Measurements from ENCODE around the gene GABARAP.
A peak's percentile ranks its signal among the peaks of the same experiment; 100 is the strongest.
"Not testable (repeated sequence)": the region's sequence is repeated elsewhere in the genome, so short reads cannot be mapped to it uniquely, and the experiment has no call there.

GABARAP gene

DNA sequence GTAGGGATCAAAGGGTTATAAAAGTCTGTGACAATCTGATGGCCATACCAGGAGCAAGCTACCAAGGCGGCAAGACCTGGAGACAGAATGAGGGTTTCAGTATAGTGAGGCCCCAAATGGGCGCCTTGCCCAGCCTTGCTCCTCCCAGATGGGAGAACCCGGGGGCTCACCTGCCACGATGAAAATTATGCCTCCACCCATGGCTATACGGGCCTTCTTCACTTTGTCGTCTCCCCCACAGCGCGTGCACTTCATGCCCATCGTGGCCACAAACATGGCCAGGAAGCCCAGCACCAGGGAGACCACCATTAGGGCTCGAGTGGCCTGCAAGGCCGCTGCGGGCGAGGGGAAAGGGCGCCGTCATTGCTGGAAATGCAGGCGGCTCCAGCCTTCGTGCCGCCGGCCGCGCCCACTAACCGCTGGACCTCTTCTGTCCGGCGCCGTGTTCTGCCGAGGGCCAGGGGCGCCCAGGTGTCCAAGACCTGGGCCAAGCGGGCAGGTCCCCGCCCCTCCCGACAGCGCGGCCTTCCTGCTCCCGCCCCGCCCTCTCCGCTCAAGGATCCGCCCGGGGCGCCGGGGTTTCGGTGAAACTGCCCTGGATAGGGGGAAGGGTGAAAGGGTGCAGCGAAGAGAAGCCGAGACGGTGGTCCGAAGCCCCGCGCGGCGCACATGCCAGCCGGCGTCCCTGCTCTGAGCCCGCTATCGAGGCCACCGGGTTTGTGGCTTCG lies 18.6 kb upstream of the GABARAP start:
- no peak for DNase-seq

DNA sequence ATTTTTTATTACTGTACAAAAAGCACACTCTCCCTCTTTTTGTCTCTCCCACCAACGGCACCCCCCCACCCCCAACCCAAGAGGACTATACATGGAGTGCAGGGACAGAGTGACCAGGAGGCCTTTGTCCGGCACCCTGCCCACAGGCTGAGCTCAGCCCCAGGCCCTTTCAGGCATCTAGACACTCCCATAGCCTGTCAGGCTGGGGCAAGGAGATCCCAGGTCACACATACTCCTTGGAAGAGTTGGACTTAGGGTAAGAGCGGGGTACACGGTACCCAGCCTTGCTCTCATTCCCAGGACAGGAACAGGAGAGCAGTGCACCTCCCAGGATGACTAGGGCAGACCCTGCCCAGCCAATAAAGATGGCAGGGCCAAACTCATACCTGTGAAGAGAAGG lies 17.9 kb upstream of the GABARAP start:
- no peak for DNase-seq

DNA sequence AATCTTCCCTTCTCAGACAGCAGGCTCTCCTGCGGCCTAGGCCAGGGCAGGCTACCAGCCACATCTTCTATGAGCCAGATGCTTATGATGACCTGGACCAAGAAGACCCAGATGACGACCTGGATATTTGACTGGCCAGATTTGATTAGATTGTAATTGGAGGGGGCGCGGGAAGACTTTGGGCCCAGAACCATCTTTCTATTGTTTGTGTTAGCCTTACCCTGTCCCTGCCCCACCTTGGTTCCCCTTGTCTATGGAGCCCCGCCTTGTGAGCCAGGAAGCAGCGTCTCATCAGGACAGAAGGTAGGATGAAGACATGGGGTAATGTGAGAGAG lies 17.3 kb upstream of the GABARAP start:
- no peak for DNase-seq

DNA sequence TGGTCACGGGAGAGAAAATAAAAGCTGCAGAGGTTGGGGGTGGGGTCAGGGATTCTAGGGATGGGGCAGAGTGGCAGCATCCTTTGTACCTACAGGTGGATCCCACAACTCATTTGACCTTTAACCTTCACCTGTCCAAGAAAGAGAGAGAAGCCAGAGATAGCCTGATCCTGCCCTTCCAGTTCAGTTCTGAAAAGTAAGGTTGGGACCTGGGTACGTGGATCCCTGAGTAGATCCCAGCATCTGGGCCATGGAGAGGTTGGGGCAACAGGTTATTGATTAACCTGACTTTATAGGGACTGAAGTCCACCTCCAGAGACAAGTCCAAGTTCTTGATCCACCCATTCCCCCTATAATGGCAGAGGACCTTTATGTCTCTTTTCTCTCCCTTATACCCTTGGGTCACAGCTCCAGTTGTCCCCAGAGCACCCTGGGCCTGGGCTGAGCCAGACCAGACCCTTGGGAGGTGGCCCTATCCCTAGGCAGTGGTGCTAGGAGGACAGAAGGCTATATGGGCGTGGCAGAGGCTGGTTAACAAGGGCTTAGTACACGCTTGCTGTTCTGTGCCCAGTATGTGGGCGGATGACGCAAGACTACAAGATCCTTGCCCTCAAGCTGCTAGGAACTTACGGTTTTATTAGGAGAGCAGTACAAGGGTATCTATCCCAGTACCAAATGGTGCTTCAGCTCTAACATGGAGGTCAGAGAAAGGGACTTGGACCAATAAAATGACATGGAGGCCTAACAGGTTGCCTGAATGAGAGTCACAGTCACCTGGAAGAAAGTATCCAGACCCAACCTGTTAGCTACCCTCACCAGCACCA lies 16.7 kb upstream of the GABARAP start:
- no peak for DNase-seq

DNA sequence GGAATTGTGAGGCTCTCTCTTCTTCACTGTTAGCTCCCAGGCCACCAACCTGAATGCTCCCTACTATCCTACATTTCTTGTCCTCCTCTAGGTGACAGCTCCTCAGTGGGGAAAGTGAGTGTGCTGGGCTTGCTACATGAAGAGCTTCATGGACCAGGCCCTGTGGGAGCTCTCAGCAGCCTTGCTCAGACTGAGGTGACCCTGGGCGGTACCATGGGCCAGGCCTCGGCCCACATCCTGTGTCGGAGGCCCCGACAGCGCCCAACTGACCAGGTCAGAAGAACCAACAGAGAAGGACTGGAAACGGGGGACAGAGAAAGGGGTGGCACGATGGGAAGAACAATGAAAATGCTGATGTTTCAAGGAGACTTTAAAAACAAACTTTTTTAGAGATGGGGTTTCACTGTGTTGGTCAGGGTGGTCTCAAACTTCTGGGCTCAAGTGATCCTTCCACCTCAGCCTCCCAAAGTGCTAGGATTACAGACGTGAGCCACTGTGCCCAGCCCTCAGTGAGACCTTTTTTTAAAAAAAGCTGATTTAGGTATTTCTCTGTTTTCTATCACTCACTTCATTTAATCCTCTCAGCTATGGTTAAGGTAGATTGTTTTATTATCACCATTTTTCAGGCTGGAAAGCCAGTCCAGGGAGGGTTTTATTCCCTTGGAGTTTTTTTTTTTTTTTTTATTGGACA lies 14.7 kb upstream of the GABARAP start:
- DNase-seq = no peak

DNA sequence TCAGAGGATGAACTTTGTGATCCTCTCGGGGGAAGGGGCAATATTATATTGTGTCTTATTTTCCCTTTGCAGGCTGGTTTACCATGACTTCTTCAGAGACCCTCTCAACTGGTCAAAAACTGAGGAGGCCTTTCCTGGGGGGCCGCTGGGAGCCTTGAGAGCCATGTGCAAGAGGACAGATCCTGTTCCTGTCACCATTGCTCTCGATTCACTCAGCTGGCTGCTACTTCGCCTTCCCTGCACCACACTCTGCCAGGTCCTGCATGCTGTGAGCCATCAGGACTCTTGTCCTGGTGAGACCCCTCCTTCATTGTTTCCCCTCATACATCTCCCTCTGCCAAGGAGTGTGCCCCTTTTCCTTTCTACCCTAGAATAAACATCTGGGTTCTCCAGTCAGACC lies 12.3 kb upstream of the GABARAP start:
- DNase-seq = no peak

DNA sequence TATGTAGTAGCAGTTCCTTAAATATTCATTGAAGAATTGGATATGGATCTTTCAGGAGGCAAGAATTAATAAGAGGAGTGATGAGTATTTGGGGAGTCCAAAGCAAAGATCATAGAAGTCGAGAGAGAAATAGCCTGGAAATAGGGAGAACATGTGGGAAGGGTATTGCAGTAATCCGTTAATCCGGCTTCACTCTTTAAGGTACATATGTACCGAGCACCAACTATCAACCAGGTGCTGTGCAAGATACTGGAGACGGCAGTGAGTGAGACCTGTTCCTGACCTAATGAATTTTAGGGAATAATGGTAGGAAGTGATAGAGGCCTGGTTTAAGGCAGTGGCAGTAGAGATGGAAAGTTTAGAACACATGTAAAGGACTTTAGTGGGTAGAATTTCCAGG lies 10.8 kb upstream of the GABARAP start:
- DNase-seq = no peak

DNA sequence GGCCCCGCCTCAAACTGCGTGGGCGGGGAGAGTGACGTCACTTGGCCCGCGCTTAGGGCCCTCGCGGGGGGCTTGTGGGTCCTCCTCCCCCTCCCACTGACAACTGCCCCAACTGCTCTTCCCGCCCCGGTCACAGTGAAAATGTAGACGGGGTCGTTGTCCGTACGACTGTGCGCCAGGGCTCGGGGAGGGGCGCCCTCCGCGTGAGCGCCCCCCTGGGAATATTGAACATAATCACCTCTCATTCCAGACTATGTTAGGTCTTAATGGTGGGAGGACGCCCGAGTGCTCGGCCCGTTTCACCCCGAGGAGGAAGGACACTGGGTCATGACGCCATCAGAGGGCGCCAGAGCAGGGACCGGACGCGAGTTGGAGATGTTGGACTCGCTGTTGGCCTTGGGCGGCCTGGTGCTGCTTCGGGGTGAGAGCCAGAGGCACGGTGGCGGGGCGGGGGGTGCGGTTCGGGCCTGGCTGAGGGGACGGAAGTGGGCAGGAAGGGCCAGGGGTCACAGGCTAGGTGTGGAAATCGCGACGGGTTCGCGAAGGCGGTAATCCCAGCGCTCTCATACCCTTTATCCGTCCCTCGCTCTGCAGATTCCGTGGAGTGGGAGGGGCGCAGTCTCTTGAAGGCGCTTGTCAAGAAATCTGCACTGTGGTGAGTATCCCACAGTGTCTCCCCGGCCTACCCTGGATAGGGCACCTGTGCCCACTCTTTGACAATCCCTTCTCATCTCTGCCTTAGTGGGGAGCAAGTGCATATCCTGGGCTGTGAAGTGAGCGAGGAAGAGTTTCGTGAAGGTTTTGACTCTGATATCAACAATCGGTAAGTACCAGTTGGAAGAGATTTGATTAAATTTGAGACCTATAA lies 10.2 kb upstream of the GABARAP start, which contains the start of gene ELP5:
ELP5 (plus strand) TSS at position 40 of the 868 bp plus-strand sequence; CDS start at position 376, 336 bp downstream.
- DNase-seq = peak; percentile 62

DNA sequence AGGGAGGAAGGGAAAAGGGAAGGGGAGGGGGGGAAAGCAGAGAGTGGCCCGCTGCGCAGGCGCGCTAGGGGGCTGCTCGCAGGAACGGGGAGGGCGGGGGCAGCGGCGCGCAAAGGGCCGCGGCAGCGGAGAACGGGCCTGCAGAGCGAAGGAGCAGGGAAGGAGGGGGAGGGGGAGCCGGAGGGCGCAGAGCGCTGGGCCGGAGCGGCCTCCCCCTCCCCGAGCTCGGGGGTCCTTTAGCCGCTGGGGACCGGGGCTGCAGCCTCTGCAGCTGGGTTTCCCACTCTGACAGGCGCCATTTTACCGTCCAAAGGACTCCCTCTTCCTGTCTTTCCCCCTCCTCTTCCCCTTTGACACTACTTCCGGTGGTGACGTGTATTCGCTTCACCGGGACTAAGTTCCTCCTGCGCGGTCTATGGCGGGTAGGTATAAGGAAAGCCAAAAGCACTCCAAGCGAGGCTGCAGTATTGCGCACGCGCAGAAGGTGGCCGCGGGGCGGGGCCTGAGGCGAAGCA lies 9.5 kb upstream of the GABARAP start, which contains the start of gene CTDNEP1:
CTDNEP1 (minus strand) TSS at position 74 of the 515 bp plus-strand sequence. CDS start 438 bp downstream, outside the sequence.
- peak; percentile 83 for DNase-seq

DNA sequence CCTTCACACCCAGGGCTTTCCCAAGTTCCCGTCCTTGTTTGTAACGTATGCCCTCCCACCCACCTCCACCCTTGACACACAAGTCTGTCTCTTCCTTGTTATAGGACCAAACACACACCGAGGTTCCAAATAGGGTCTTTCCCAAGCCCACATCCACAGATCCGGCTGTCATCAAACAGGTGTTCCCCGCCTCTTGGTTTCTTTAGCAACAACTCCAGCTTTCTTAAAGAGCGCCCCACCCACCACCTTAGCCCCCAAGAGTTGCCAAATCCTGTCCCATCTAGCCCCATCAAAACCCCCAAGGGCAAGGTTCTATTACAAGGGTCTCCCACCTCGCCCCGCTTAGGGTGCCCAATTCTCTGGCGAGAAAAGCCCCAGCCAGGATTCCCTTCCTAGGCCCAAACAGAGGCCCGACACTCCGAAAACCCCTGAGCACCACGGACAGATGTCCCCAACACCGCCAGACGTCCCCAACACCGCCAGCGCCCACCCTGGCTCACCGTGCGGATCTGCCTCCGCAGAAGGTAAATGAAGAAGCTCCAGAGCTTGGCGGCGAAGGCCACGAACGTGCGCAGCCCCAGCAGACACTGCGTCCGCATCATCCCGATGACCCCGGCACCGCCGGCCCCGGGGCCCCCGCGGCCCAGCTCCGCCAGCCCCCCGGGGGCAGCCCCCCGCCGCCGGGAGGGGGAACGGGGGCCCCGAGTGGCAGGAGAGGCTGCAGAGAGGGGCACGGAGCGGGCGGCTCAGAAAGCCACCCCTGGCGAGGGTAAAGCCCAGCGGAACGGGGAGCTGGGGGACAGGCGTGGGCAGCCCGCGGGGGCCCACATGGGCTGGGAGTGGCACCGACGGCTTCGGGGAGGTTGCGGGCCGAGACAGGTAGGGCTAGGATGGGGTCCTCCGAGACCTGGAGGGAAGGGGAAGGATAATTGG lies 8.7 kb upstream of the GABARAP start:
- no peak for DNase-seq

DNA sequence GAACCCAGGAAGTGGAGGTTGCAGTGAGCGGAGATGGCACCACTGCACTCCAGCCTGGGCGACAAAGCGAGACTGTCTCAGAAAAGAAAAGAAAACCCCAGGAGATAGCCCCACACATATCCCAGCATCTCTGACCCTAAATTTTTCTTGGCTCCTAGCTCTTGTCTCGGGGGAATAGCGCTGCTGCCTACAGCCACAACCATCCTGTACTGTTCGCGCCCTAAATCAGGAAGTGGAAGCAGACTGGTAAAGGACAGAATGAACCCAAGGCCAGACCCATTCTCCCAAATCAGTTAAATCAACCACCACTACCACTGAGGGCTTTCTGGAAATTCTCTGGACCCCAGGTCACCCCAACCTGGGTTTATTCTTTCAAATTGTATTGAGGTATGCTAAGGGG lies 7.6 kb upstream of the GABARAP start:
- DNase-seq = no peak

DNA sequence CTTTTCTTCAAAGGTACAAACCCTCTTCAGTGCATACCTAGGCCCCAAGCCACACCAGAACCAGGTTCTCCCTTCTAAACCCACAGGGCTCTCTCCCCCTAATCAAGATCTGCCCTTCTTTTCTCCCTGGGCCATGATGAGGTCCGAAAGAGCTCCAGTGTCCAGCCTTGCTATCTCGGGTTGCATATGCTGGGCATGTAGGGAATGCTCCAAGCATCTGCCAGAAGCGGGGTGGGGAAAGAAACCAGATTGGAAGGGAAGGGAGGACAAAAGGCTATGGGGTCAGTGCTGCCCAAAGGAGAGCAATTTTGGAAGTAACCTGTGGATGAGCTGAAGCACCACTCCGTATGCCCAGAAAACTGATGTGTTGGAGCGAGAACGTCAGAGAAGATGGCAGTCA lies 7.0 kb upstream of the GABARAP start:
- DNase-seq = no peak

DNA sequence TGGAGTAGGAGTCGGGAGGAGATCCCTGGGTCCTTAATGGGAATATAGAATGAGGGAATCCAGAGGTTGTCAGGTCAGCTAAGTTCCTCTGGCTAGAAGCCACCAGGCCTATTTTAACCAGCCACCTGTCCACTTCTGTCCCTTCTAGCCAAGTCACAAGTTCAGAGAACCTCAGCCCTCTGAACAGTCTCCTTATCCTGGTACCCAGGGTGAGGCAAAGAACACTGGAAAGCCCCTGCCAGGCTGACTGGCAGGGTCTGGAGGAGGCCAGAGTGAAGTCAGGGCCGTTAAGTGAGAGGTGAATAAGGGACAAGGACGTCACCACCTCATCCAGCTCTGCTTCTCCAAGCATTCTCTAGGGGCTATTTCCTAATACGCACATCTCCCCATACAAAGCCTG lies 6.5 kb upstream of the GABARAP start:
- no peak for DNase-seq

DNA sequence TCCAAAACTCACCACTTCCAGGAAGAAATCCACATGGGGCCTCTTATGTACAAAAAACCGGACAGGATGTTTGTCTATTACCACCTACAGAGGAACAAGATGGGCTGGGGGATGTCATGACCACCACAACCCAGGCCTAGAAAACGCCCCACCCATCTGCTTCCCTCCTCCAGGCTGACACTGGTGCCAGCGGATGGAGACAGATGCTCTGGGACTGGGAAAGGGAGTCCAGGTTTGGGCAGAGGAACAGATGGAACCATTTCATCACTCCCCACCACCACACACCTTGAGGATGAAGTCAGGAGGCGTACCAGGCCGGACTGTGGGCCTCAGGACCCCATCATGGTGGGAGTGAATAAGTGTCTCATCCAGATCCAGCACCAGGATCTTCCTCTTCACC lies 4.5 kb upstream of the GABARAP start:
- no peak for DNase-seq

DNA sequence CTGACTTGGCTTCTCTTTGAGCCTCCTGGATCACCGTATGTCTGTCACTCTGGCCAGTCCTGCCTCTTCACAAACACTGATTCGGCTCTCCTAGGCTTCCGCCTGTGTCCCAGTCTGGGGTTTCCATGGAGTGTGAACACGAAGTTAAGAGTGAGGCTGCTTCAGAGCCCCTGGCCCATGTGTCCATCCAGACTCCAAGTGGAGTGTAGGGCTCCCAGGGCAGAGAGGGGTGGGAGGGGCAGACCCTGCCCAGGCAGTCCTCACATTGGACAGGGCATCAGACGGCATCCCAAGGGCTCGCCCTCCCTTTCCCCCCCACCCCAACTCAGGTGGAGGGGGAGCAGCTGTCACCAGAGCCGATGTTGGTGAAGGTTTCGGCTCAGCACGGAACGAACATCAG lies 1.6 kb upstream of the GABARAP start:
- not testable (repeated sequence) for DNase-seq

DNA sequence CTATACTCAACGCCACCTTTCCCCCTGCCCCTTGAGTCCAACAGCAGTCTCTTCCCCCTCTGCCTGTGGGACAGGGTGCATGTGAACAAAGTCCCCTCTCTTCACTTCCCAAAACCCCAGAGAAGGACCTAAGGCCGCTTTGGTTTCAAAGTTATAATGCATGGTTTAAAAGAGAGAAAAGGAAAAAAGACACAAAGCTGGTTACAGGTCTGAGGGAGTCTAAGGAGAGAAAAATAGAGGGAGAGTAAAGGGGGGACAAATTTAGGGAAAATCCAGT lies 1.1 kb upstream of the GABARAP start:
- no peak for DNase-seq

DNA sequence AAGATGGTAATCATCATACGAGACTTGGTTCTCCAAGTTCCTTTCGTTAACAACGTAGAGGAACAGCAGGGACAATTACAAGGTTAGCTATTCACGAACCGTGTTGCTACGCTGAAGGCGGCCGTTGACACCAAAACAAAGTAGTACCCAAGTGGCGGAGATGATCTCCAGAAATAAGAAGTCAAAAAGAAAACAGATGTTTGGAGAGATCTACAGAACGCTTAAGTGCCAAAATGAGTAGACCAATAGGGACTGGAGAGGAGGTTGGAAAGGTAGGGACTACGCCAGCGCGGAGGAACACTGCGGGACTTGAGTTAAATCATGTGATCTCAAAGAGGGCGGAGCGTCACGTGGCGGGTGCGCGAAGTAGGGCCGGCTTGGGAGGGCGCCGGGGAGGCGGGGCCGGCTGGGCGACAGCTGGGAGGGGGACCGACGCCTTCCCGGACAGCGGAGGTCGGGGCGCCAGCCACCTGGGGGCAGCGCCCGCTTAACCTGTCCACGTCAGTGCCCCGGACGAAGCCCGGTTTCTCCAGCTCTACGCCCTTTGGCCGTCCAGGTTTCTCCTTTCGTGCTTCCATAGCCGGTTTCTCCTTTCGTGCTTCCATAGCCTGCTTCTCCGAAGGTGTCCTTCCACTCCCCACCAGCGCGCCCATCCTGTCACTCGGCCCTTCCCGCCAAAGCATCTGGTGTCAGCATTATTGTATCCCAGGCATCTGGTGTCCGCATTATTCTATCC lies 636 bp upstream of the GABARAP start:
- peak; percentile 53 for DNase-seq

DNA sequence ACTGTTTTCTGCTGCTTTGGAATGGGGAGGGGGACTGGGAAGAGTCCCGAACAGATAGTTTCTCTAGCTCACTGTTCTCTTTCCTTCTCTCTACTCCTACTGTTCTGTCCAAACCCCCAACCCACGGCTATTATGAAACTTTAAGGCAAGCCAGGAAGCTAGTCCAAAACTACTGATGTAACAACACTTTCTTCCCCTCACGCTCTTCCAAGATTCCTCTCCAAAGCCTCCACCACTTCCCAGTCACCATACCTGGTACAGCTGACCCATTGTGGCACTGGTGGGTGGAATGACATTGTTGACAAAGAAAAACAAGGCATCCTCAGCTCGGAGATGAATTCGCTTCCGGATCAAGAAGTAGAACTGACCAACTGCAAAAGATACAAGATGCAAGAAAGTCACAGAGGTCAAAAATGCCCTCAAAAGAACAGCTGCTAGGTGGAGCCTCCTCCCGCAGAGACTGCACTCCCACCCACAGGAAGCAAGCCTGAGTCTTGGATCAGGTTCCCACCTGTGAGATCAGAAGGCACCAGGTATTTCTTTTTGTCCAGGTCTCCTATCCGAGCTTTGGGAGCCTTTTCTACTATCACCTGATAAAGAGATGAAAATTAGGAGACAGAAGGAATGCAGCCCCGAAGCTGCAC lies 1.0 kb downstream of the GABARAP start:
- DNase-seq = no peak

DNA sequence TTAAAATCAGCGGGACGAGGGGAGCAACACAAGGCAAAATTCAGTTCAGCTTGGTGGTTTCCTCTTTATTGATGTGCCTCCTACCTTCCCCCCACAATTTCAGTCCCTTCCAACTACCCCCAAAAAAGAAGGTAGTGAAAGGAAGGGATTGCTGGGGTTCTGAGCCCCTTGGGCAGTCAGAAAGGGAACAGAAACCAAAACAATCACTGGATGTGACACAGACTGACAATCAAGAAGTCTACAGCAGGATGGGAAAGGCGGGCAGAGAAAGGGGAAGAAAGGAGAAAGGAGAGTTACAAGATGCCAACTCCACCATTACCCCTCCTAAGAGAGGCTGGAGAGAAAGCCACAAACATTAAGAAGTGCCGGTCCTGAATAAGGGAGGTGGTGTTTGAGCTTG lies 1.9 kb downstream of the GABARAP start:
- DNase-seq = no peak

All from NCI-H524 treated with DMSO at 0.1 percent for 48 hours (cell line).